A549 (cell line): Measurements from ENCODE around the gene DCDC2. TPM values are rescaled to one million over a fixed set of nuclear protein-coding genes. Genes with fewer than 3 reads are reported as not detected.
"Not testable (repeated sequence)": the region's sequence is repeated elsewhere in the genome, so short reads cannot be mapped to it uniquely, and the experiment has no call there.

ENCODE experiments used
- ATAC-seq, 2 experiments: fragments of 200-7000 bp in 1 of 2; fragments of >200 bp in 1 of 2; cut with Nextera tagmentation in 1 of 2; cut with Tn5 transposase in 1 of 2; 3 replicates each; pipeline versions ENCODE4 v1.8.0 to v1.9.1; 2018 to 2020; ENCODE audit warnings: mild to moderate bottlenecking in 1 of 2, moderate library complexity in 1 of 2
- CTCF ChIA-PET: fragments of 300-600 bp; sonication (Branson Sonifier 250); formaldehyde crosslinking; extraction: SDS; loops from one replicate; lab custom pipeline; 2021; ENCODE audit warnings: antibody characterized with exemption, inconsistent platforms; lab: Yijun Ruan, JAX
- POLR2A ChIA-PET: fragments of 350-600 bp; formaldehyde crosslinking; extraction: SDS; loops from one replicate; lab custom pipeline; 2021; ENCODE audit warnings: antibody characterized with exemption, inconsistent platforms; lab: Yijun Ruan, JAX
- DNase-seq, 2 experiments: peaks; one replicate each; pipeline versions ENCODE4 v3.0.0 to v3.0.0-alpha.2; 2011 to 2016; ENCODE audit warnings: low read depth in 1 of 2, low spot score in 1 of 2
- FAIRE-seq: peaks from 2 replicates; lab custom pipeline; 2011; peaks lifted over from hg19 to GRCh38; lab: Jason Lieb, UNC
- H3K27ac ChIP-seq, 2 experiments: fragments of >200 bp; sonication (Bioruptor Twin); formaldehyde crosslinking; 3 replicates each; pipeline ENCODE4 v1.5.1; 2016 to 2017
- H3K4me1 ChIP-seq: fragments of >200 bp; sonication (Bioruptor Twin); formaldehyde crosslinking; 3 replicates; pipeline ENCODE4 v1.6.1; 2016
- H3K4me2 ChIP-seq: fragments of >200 bp; sonication (Bioruptor Twin); formaldehyde crosslinking; 3 replicates; pipeline ENCODE4 v1.6.1; 2016
- H3K4me3 ChIP-seq: fragments of >200 bp; sonication (Bioruptor Twin); formaldehyde crosslinking; 3 replicates; pipeline ENCODE4 v1.5.1; 2016
- H3K9me3 ChIP-seq: fragments of >200 bp; sonication (Bioruptor Twin); formaldehyde crosslinking; 3 replicates; pipeline ENCODE4 v1.6.1; 2016
- ATOH8 ChIP-seq: fragments of 250-450 bp; sonication (Bioruptor Pico); IDR thresholded peaks from 2 replicates; pipeline ENCODE4 v1.5.0; 2020; ENCODE audit warnings: low read depth, mild to moderate bottlenecking, moderate library complexity
- BHLHE40 ChIP-seq: IDR thresholded peaks from 2 replicates; pipeline ENCODE4 v1.6.1; 2012; ENCODE audit warnings: low read depth, low read length, inconsistent platforms
- CEBPB ChIP-seq, 2 experiments: fragments of >200 bp in 1 of 2; sonication (Bioruptor Twin) in 1 of 2; formaldehyde crosslinking in 1 of 2; IDR thresholded peaks; 2 replicates each; pipeline ENCODE4 v1.6.1; 2012 to 2016
- CHD2 ChIP-seq: fragments of 150-350 bp; IDR thresholded peaks from 2 replicates; pipeline ENCODE4 v1.6.1; 2014; ENCODE audit warnings: low read length; ENCODE audit not compliant: partially characterized antibody
- EP300 ChIP-seq, 2 experiments: fragments of >200 bp; sonication (Bioruptor Twin); formaldehyde crosslinking; IDR thresholded peaks; 2 replicates in 1 of 2; 3 replicates in 1 of 2; pipeline ENCODE4 v1.6.1; 2016 to 2017
- FOXS1 ChIP-seq: fragments of 250-450 bp; sonication (Bioruptor Pico); IDR thresholded peaks from 2 replicates; pipeline ENCODE4 v1.5.0; 2020; ENCODE audit warnings: mild to moderate bottlenecking, moderate library complexity
- HEYL ChIP-seq: fragments of 250-450 bp; sonication (Bioruptor Pico); IDR thresholded peaks from 2 replicates; pipeline ENCODE4 v1.8.0; 2021; ENCODE audit warnings: mild to moderate bottlenecking, moderate library complexity
- HMGXB4 ChIP-seq: fragments of 250-450 bp; sonication (Bioruptor Pico); IDR thresholded peaks from 2 replicates; pipeline ENCODE4 v1.5.0; 2021; ENCODE audit warnings: mild to moderate bottlenecking, moderate library complexity, borderline replicate concordance
- HOXB13 ChIP-seq: fragments of 250-450 bp; sonication (Bioruptor Pico); IDR thresholded peaks from 2 replicates; pipeline ENCODE4 v1.5.0; 2020; ENCODE audit warnings: low read depth, mild to moderate bottlenecking, moderate library complexity
- MAFK ChIP-seq: fragments of 450-650 bp; IDR thresholded peaks from 2 replicates; pipeline ENCODE4 v1.6.1; 2014; ENCODE audit not compliant: partially characterized antibody
- MAX ChIP-seq: IDR thresholded peaks from 2 replicates; pipeline ENCODE4 v1.6.1; 2012
- MAZ ChIP-seq: fragments of 150-350 bp; IDR thresholded peaks from 2 replicates; pipeline ENCODE4 v1.6.1; 2014; ENCODE audit warnings: antibody characterized with exemption, low read depth, low read length, borderline replicate concordance
- NFE2L2 ChIP-seq: fragments of 150-350 bp; conservative IDR thresholded peaks from 2 replicates; pipeline ENCODE4 v1.6.1; 2014; ENCODE audit warnings: low read length
- PBX3 ChIP-seq: IDR thresholded peaks from 2 replicates; pipeline ENCODE4 v1.6.1; 2012
- PHF8 ChIP-seq: fragments of 200-600 bp; sonication (generic); IDR thresholded peaks from 2 replicates; pipeline ENCODE4 v1.6.1; 2016; ENCODE audit warnings: low read depth, mild to moderate bottlenecking, antibody characterized with exemption, moderate library complexity, borderline replicate concordance
- RARB ChIP-seq: fragments of 250-450 bp; sonication (Bioruptor Pico); IDR thresholded peaks from 2 replicates; pipeline ENCODE4 v1.8.0; 2021; ENCODE audit warnings: mild to moderate bottlenecking, moderate library complexity
- TP53 ChIP-seq: fragments of 250-450 bp; sonication (Bioruptor Pico); IDR thresholded peaks from 2 replicates; pipeline ENCODE4 v1.5.0; 2021; ENCODE audit warnings: mild to moderate bottlenecking, moderate library complexity
- ZC3H11A ChIP-seq: fragments of 450-650 bp; IDR thresholded peaks from 2 replicates; pipeline ENCODE4 v1.6.1; 2014; ENCODE audit warnings: antibody characterized with exemption, mild to moderate bottlenecking
- ZNF302 ChIP-seq: fragments of 250-450 bp; sonication (Bioruptor Pico); IDR thresholded peaks from 2 replicates; pipeline ENCODE4 v1.9.0; 2021; ENCODE audit warnings: inconsistent platforms, mild to moderate bottlenecking, moderate library complexity
- WGBS: methylation state at CpG from one replicate; pipeline ENCODE4 v1.1.6; 2017; ENCODE audit errors: missing lambda C conversion rate; 5-methylcytosine and 5-hydroxymethylcytosine counted together
- polyA plus RNA-seq, 4 experiments: library from polyadenylated mRNA; depleted of rRNA in 3 of 4; stranded (reverse); fragments of >200 nt; fragmentation: RNase III in 1 of 4; extraction: RNeasy Plus Mini Kit Qiagen cat#74134 plus additional on column Dnase treatment in 1 of 4; gene quantifications; 2 replicates in 3 of 4; 3 replicates in 1 of 4; pipeline ENCODE4 v1.2.3, GENCODE V29; 2011 to 2017

DCDC2 gene
- polyA plus RNA-seq, 2 of the 4 experiments (the other 2 are of a cell fraction): 9.1 to 9.4 TPM

GRCh38 chr6:24376871-24377270 lies 19.0 kb upstream of the DCDC2 start:
- CTCF ChIA-PET: interaction anchor here (1.0 to 5.0 kb wide), 2 partner anchors 17 to 94 kb away, joined by 3 to 20 read pairs; no protein-coding TSS in a partner anchor
- POLR2A ChIA-PET: no interaction called here
- no peak for FAIRE-seq

GRCh38 chr6:24374612-24375011 lies 16.8 kb upstream of the DCDC2 start:
- CTCF ChIA-PET: interaction anchor here (1.0 to 5.0 kb wide), 4 partner anchors 10 to 92 kb away, joined by 3 to 20 read pairs (median 9); no protein-coding TSS in a partner anchor
- H3K4me1 ChIP-seq: no peaks in the 10 kb centered on the region
- POLR2A ChIA-PET: no interaction called here
- TF ChIP-seq PBX3: no peak
- TF ChIP-seq HOXB13 (CRISPR knock-in tag): no peak
- no peak for TF ChIP-seq ZNF302 (CRISPR knock-in tag)
- no peak for TF ChIP-seq RARB (CRISPR knock-in tag)
- TF ChIP-seq TP53 (CRISPR knock-in tag): no peak
- TF ChIP-seq HEYL: no peak
- TF ChIP-seq CEBPB (IDR thresholded peaks at IDR 0.05): no peak
- TF ChIP-seq PHF8: no peak
- TF ChIP-seq BHLHE40: no peak
- no peak for TF ChIP-seq HMGXB4 (CRISPR knock-in tag)
- no peak for TF ChIP-seq NFE2L2
- no peak for TF ChIP-seq MAZ
- DNase-seq (no peak), ATAC-seq (no peak), FAIRE-seq (no peak)
- no peak overlapping the region for H3K27ac ChIP-seq
- no peak overlapping the region for H3K4me2 ChIP-seq
- H3K4me3 ChIP-seq: no peak overlapping the region
- H3K9me3 ChIP-seq: no peaks in the 10 kb centered on the region
- 92% methylated on average over 3 of the region's 6 CpGs for WGBS

More at GRCh38 chr6:24376871-24377270, 19.0 kb upstream of the DCDC2 start:
- WGBS: 75% methylated on average over 4 of the region's 4 CpGs
- H3K9me3 ChIP-seq: no peaks in the 10 kb centered on the region
- no peak overlapping the region for H3K27ac ChIP-seq
- H3K4me3 ChIP-seq: no peak overlapping the region
- H3K4me2 ChIP-seq: no peak overlapping the region
- DNase-seq (no peak), ATAC-seq (no peak)
- TF ChIP-seq ATOH8 (CRISPR knock-in tag): no peak
- no peak for TF ChIP-seq MAX
- TF ChIP-seq TP53 (CRISPR knock-in tag): no peak
- TF ChIP-seq FOXS1 (CRISPR knock-in tag): no peak
- no peak for TF ChIP-seq ZC3H11A
- no peak for TF ChIP-seq MAFK
- TF ChIP-seq CHD2: no peak
- TF ChIP-seq EP300 (IDR thresholded peaks at IDR 0.05): no peak
- 0 out of 3 replicates have a peak, but pooled peaks cover under 1% of the 10 kb centered on the region for H3K4me1 ChIP-seq

GRCh38 chr6:24365103-24365633 lies 7.3 kb upstream of the DCDC2 start:
- H3K4me3 ChIP-seq, H3K9me3 ChIP-seq, POLR2A ChIA-PET, DNase-seq, ATAC-seq, FAIRE-seq, H3K4me2 ChIP-seq, H3K27ac ChIP-seq: not testable (repeated sequence)
- WGBS: 80% methylated on average over 8 of the region's 8 CpGs
- H3K4me1 ChIP-seq: peaks cover 14% of the 10 kb centered on the region; the same call in 2 of the 3 replicates
- CTCF ChIA-PET: interaction anchor here (0.6 to 2.5 kb wide), 3 partner anchors 10 to 82 kb away, joined by 3 to 13 read pairs (median 3); no protein-coding TSS in a partner anchor

- POLR2A ChIA-PET, DNase-seq, H3K9me3 ChIP-seq, H3K4me3 ChIP-seq, H3K4me2 ChIP-seq, H3K27ac ChIP-seq, ATAC-seq, FAIRE-seq: not testable (repeated sequence)
- WGBS: 74% methylated on average over 5 of the region's 5 CpGs
- H3K4me1 ChIP-seq: peaks cover 14% of the 10 kb centered on the region; the same call in 2 of the 3 replicates
- CTCF ChIA-PET: interaction anchor here (0.9 to 1.5 kb wide), 2 partner anchors 26 to 49 kb away, joined by 3 to 6 read pairs; no protein-coding TSS in a partner anchor
Observed at GRCh38 chr6:24362363-24362762, 4.5 kb upstream of the DCDC2 start.
